Activated CD8-positive, alpha-beta memory T cell treated with anti-CD3 and anti-CD28 coated beads, Interleukin-2, amount 50 U/mL, for 1 hour (primary cell): ENCODE measurements around the gene PCLO.
"Not testable (repeated sequence)": the region's sequence is repeated elsewhere in the genome, so short reads cannot be mapped to it uniquely, and the experiment has no call there.

Source experiments
- DNase-seq: peaks from one replicate; pipeline ENCODE4 v3.0.0-alpha.2; 2020; ENCODE audit errors: extremely low read depth

PCLO gene

DNA sequence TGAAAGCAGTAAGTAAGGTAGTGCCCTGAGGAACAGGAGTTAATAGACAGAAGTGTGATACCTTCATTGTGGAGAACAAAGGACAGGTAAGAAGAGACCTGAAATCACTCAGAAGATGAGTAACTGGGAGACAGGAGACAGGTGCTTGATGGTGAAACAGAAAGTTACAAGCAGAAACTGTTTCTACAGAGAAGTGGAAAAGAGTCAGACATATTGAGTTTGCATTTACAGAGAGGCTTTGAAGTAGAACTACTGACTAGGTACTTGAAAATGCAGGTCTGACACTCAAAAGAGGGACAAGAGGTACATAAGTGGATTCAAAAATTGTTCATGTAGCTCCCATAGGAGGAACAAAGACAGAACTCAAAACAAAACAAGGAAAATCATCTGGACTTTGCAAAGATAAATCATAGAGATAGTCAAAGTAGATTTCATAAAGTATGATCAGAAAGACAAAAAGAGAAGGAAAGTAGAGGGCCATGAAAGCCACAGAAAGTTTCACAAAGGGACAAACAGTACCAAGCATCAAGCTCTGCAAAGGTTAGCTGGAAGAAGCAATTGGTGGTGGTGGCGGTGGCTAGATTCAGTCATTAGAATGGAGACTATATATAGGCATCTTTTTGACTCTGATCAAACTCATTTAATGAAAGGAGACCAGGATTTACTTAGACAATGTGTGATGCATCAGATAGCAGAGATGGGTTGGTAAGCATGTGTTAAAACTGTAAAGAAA is 198.4 kb downstream of the PCLO start:
- DNase-seq, result no peak

DNA sequence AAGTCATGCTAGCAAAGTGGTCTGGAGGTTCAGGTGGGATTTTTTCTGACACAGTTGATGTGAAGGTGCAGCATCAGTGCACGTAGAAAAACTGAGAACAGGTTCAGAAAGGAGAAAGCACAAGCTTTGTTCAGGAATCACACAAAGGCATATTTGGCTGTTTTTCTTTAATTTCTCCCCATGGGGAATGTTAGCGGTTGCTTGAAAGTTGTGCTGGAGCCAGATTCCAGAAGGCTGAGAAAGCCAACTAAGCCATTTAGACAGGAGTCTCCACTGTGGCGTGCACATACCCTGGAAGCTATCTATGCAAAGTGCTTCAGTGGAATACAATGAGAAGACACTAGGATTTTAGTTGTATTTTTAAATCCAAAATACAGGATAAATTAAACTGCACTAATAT is 201.4 kb downstream of the PCLO start:
- DNase-seq, result no peak

DNA sequence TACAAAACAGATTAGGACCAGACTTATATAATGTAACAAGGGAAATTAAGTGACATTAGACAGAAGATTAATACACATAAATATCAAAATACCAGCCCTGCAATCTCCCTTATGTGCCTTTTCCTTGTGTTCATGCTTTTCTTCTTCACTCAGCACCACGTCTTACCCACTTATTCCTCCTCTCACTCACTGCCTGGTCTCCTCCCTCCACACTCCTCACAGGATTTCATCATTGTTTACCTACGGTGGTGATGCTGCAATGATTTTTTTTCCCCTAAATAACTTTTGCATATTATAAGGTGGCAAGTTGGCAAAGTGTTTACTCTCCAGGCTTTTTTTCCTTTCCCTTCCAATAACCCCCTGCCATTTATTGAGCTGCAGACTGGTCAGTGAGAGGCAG is 203.2 kb downstream of the PCLO start:
- DNase-seq, result no peak

DNA sequence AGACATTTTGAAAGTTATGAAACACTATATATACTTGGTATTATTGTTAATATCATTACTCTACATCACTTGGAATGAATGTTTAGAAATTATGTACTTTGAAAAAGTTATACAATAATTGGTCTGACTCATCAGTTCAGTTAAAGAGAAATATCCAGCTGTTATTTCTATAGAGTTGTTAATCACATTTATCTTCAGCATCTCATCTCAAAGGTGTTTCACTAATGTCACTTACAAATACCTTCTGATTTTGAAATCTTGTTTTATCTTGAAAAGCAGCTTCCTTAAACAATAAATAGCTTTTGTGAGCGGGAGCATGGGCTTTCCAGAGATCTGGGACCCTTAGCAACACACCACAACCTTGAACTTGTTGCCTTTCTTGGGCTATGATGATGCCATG is 205.2 kb downstream of the PCLO start:
- no peak for DNase-seq

DNA sequence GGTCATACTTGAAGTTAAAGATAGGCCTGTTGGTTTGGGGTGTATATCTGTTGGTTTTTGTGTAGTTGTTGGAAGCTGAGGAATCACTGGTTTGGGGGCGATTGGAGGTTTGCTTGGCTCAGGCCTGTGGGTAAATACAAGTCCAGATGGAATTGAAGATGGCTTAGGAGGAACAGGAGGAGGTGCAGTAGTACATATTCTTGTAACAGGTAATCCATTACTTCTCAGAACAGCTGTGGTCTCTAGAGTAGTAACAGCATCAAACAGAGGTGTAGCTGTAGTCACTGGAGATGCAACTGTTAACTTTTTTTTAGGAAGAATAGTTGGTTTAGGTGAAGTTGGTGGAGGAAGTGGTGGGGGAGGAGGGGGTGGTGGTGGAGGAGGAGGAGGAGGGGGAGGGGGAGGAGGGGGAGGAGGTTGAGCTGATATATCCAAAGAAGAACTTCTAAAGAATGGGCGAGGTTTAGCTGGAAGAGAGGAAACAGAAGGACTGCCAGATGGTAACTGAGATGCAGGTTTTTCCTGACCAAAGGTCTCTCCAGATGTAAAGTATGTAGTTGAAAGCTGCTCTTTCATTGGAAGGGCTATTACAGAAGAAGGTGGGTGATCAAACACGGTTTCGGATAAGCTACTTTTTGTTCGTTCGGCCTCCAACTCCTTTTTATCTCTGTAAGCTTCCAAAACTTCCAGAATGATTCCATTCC is 209.2 kb downstream of the PCLO start:
- DNase-seq, result no peak

DNA sequence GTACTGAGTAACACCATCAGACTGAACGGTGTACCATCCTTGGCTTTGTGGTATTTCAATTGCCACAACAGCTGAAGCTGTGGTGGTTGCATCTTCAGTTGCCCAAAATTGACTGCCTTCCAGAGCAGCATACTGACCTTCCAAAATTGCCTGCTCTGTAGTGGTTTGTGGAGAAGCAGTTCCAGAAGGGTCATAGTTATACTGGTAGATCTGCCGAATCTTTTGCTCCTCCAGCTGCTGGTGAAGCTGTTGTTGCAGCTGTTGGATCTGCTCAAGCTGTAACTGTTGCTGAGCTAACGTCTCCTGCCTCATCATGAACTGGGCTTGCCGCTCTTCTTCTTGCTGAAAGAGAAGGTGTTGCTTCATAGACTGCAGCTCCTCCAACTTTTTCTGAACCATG is 212.2 kb downstream of the PCLO start:
- no peak for DNase-seq

DNA sequence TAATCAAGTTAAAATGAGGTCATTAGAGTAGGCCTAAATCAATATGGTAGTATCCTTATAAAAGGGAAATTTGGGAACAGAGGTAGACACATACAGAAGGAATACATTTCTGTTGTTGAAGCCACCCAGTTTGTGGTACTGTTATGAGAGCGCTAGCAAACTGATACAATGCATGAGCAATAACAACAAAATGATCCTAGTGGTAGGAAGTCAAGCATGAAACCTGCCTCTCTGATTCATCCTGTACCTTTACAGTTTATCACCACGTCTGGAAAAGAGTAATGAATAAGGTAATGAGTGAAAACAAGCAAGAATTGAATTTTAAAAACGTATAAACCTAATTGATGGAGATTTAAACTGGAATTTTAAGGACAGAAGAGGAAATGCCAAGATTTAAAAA is 217.2 kb downstream of the PCLO start:
- DNase-seq, result no peak

DNA sequence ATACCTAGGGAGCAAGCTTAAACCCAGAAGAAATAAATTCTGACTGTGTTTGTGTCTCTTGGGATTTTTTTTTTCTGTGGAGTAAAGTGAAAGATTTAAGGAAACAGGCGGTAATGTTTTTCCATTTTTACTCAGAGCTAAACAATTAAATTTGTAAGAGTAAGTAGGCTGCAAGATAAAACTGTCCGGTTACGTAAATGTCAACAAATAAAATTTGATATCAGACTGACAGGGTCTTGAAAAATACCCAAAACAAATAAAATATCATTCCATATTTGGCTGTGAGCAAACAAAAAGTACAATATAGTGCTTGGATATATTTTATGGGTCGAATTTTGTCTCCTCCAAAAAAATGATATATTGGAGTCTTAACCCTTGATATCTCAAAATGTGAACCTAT is 217.6 kb downstream of the PCLO start:
- no peak for DNase-seq

DNA sequence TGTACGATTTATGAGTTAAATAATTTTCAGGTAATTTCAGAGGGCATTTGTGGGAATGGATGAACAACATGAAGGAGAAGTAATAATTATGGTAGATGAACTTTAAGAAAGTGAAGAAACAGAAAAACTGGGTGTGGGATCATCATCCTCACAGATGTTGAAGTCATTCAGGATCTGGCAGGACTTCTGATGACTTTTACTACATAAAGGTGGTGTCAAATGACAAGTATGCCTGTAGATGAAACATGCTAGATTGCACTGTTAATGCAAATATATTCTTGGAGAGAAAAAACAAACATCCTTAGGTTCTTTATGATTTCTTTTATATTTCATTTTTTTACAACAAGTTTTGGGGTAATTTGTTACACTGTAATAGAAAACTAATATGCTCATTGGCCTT is 230.2 kb downstream of the PCLO start:
- DNase-seq, result no peak

DNA sequence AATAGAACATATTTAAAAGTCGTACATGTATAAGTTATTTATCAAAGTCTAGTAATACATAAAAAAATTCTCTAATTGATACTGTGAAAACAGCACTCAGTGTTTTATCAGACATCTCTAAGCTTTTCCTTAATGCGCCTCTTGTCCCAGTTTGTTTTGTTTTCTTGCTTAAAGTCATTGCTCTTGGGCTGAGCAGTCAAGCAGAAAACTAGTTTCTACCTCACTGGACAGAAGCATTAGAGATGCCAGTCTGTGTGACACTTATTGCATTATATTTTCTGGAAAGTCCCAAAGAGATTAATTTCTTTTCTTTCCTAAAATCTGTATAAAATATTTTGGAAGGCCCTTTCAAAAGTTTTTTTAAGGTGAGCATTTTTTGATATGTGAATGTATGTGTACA is 236.2 kb downstream of the PCLO start:
- DNase-seq, result no peak

DNA sequence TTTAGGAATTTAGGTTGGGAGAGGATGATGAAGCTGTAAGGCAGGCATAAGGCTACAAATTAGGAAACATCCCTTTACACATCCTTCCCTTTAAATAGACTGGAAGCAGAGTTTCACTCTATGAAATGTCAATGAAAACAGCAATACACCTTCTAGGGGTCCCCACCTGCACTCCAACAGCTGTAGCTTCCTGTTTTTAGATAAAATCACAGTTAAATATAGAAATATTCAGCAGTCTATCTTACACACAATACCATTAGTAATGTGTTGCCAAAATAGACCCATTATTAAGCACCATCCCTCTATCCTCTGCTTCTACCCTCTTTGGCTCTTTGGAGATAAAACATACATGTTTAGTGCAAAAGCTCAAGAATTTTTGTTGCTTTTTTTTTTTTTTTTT is 237.4 kb downstream of the PCLO start:
- DNase-seq, result no peak

DNA sequence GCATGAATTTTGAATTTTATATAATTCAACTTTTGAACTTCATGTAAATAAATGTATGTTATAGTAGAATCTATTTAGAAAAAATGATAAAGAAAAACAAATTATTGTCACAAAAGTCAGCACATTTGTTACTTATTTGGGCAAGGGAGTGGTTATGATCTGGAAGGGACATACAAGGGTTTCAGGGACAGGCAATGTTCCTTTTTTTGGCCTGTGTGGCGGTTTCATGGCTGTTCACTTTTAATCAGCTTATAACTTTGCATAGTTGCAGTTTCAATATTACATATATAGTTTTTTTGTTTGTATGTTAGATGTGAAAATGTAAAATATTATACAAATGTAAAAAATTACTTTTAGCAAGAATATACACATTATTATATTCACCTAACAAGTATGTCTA is 256.2 kb downstream of the PCLO start:
- no peak for DNase-seq

DNA sequence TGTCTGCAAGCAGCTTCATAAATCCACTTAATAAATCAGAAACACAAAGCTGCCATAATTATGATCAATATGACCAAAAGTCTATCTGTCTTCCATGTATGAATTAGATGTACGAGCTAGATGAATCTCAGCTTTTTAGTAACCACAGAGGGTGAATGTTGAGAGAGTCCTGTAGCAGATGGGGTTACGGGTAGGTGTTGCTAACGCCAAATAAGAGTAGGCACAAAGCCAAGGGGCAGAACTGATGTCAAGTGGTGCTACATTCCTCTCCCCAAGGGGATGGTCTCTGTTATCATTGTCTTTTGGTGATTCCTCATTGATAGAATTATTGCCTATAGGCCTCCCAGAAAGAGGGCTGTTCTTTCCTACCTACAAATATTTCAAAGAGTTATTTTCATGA is 257.8 kb downstream of the PCLO start:
- no peak for DNase-seq

DNA sequence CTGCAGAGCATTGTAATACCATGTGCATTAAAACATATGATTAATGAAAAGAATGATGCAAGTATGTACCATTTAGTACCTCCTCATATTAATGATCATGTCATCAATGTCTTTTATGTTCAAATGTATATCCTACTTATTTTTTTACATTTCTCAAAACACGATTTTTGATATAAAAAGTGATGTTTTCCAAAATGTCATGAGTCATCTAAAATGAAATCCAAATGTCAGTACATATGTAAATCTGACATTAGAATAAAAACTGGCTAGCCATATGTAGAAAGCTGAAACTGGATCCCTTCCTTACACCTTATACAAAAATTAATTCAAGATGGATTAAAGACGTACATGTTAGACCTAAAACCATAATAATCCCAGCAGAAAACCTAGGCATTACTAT is 261.6 kb downstream of the PCLO start:
- not testable (repeated sequence) for DNase-seq

DNA sequence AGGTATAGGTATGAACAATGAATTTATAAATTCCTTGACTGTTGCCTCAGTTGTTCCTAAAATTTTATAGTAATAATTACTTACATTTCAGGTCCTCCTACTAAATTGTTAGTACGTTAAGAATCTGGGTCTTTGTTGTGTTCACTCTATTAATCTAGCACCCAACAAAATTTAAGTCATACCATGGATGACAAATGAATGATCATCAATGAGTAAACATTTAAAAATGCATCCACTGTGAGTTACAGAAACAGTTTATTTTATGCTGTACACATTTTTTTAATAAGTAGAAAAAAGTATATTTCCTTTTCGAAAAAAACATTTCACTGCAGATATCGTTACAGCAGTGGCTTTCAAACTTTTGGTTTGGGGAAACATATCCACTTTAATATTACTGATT is 265.2 kb downstream of the PCLO start:
- DNase-seq, result no peak

DNA sequence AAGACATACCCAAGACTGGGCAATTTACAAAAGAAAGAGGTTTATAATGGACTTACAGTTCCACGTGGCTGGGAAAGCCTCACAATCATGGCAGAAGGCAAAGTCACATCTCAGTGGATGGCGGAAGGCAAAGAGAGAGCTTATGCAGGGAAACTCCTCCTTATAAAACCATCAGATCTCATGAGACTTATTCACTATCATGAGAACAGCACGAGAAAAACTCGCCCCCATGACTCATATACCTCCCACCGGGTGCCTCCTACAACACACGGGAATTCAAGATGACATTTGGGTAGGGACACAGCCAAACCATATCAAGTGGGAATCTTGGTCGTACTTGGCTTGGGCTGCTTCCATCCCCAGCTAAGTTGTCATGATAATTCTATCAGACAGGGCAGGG is 268.3 kb downstream of the PCLO start:
- not testable (repeated sequence) for DNase-seq

DNA sequence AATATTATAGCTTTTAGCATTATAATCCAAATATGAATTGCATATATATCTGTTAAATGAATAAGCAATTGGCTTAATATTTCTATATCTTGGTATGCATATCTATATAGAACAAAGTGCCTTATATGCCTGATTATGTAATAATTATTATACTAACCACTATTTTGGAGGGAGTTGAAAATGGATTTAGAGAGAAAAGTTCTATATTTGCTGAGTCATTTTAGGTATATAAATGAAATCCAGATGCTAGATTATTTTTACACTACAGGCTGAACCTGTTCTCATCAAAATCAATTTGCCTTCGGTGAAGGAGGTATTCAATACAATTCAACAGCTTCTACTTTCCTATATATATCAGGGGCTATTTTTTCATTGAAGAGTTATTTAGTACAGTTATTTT is 276.4 kb downstream of the PCLO start:
- no peak for DNase-seq

DNA sequence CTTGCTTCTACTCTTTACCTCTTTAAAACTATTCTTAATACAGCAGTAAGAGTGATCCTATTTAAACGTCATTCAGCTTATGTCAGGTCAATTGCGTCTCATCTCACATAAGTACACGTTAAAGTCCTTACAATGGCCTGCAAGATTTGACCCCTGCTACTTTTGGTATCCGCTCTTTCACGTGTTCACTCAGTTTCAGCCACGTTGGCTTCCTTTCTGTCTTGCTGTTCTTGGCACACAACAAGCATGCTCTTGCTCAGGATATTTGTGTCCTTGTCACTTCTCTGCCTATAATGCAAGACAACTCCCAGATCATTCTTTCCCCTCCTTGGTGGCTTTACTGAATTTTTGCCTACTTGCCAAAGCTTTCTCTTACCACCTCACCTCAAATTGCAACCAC is 296.8 kb downstream of the PCLO start:
- no peak for DNase-seq

DNA sequence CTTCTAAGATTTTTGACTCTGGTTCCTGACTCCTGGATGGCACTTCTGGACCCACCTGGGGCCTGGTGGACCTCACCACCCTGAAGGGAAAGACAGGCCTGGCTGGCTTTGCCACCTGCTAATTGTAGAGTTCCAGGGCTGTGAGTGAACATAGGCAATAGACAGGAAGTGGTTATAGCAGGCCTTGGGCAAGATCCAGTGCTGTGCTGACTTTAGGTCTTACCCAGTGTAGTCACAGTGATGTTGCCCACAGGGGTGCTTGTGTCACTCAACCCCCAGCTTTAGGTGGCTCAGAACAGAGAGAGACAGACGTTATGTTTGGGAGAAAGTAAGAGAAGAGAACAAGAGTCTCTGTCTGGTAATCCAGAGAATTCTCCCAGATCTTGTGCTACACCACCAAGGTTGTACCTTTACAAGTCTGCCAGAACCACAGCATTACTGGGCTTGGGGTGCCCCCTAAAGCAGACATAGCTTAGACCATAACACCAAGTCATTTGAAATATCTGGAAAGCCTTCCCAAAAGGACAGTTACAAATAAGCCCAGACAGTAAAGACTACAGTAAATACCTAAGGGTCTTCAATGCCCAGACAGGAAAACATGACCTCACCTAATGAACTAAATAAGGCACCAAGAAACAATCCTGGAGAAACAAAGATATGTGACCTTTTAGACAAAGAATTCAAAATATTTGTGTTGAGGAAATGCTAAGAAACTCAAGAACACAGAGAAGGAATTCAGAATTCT is 303.4 kb downstream of the PCLO start:
- DNase-seq, result no peak

DNA sequence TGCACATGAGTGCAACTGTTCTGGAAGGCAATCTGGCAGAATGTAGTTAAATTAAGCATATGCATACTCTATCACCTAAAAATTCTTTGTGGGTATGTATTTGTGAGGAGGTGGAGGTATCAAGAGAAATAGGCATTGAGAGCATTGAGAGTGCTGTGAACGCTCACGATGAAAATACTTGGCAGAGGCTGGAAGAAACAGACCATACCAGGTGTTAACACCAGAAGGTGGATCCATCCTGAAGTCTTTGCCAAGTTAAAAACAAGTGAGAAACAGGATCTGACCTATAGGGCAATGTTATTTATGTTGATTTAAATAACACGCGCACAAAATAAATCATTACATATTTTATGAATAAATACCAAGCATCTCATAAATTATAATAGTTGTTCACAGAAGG is 311.6 kb downstream of the PCLO start:
- DNase-seq, result no peak

DNA sequence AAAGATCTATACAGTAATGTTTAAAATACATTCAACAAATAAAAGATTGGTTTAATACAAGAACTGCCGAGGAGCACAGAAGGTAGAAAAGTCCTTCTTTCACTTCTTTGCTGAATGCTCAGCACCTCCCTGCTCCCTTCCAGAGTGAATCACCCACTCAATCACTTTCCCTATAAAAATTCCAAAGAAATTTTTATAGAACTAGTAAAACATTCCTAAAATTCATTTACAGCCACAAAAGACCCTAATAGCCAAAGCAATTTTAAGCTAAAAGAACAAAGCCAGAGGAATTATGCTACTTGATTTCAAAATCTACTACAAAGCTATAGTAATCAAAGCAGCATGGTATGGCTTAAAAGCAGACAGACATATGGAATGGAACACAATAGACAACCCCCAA is 320.9 kb downstream of the PCLO start:
- no peak for DNase-seq

DNA sequence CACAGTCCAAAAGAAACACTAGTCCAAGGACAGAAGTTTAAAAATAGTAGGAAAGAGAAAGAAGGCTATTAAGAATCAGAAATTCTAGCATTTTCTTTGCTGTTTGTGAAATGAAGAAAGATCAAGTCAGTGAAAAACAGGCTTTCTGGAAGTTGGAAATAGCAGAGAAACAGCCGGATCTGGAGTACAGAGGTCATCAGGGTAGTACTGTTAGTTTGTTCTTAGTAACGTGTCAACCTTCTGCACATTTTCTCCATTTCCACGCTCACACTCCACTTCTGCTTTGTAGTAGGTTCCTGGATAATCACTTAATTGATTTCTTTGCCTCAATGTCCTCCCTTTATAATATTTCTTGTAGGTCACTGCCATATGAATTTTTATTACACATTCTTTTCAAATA is 322.6 kb downstream of the PCLO start:
- DNase-seq, result no peak

DNA sequence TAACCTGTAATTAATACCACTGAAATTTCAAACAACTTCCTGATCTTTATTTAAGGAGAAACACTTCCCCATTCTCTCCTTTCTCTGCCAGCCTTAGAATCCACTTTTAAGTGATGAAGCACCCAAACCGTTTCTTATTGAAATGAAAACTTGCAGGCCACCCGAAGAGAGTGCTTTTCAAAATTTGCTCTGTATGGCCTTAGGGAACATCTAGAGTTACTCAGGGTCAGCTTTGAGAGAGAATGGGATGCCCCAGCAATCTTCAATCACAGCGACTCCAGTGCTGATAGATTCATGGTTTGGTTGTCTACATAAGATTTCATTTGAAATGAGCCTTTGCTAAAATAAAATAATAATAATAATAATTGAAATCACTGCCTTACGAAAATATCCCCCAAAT is 323.1 kb downstream of the PCLO start:
- no peak for DNase-seq
